HG03520 (cell line): Measurements from ENCODE around the gene COL9A1.
"Not testable (repeated sequence)": the region's sequence is repeated elsewhere in the genome, so short reads cannot be mapped to it uniquely, and the experiment has no call there.

Source experiments
- ATAC-seq: cut with Tn5 transposase; IDR thresholded peaks from one replicate; pipeline ENCODE4 v1.9.1; 2021; ENCODE audit warnings: mild to moderate bottlenecking, moderate library complexity; ENCODE audit not compliant: unreplicated experiment

COL9A1 gene

DNA sequence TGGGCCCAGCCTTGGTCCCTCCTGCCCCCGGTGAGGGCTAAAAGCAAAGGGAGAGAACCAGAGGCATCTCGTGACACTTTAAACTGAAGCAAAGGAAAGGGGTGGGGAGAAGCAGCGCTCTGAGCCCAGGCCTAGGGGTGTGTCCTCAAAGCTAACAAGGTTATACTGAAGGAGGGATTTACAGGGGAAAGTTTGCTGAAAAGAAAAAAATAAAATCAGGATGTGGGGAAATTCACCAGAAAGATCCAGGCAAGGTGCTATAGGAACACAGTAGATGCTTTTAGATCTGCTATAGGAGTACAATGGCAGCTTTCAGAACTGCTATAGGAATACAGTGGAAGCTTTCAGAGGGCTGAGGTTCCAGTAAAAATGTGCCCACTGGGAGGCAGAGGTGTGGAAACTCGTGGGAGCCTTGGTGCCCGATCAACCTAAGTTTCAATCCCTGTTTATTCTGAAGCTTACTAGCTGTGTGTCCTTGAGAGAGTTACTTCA lies at the start of gene COL9A1:
TSS of gene COL9A1 (minus strand) at position 51 of the 492 bp plus-strand sequence. CDS start 160 bp downstream, outside the sequence.
- no peak for ATAC-seq

DNA sequence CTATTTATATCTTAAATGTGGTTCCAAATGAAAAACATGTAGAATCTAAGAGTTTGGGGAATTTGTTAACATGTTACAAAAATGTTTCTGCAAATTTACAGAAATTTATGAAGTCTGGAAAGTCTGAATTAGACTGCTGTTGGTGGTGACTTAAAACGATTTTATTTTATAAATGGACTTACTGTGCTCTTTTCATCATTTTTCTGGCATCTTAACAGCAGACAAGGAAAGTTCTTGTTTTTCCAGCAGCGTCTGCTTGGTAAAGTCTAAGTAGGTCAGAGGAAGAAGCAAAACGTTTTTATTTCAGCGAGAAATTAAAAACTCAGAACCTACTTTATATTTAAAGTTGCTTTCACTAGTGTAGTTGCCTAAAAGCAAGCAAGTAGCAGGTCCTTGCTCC lies 48.6 kb upstream of the COL9A1 start:
- no peak for ATAC-seq

DNA sequence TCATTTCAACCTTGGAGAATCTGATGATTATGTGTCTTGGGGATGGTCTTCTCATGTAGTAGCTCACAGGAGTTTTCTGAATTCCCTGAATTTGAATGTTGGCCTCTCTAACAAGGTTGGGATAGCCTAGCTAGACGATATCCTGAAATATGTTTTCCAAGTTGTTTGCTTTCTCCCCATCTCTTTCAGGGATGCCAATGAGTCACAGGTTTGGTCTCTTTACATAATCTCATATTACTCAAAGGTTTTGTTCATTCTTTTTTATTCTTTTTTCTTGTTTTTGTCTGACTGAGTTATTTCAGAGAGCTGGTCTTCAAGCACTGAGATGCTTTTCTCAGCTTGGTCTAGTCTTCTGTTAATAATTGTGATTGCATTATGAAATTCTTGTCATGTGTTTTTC lies 42.7 kb upstream of the COL9A1 start:
- ATAC-seq: no peak

DNA sequence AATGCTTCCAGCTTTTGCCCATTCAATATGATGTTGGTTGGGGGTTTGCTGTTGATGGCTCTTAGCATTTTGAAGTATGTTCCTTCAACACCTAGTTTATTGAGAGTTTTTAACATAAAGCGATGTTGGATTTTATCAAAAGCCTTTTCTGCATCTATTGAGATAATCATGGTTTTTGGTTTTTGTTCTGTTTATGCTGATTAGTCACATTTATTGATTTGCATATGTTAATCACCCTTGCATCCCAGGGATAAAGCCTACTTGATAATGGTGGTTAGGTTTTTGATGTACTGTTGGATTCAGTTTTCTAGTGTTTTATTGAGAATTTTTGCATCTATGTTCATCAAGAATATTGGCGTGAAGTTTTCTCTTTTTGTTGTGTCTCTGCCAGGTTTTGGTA lies 40.4 kb upstream of the COL9A1 start:
- ATAC-seq: no peak

DNA sequence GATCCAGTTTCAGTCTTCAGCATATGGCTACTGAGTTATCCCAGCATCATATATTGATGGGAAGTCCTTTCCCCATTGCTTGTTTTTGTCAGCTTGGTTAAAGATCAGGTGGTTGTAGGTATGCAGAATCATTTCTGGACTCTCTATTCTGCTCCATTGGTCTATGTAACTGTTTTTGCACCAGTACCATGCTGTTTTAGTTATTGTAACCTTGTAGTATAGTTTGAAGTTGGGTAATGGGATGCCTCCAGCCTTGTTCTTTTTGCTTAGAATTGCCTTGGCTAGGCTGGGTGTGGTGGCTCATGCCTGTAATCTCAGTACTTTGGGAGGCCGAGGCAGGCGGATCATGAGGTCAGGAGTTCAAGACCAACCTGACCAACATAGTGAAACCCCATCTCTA lies 36.9 kb upstream of the COL9A1 start:
- ATAC-seq: not testable (repeated sequence)

DNA sequence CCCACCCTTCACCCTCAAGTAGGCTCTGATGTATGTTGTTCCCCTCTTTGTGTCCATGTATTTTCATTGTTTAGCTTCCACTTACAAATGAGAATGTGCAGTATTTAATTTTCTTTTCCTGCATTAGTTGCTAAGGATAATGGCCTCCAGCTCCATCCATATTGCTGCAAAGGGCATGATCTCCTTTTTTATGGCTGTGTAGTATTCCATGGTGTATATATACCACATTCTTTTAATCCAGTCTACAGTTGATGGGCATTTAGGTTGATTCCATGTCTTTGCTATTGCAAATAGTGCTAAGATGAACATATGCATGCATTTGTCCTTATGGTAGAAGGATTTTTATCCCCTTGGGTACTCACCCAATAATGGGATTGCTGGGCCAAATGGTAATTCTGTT lies 35.9 kb upstream of the COL9A1 start:
- ATAC-seq: no peak

DNA sequence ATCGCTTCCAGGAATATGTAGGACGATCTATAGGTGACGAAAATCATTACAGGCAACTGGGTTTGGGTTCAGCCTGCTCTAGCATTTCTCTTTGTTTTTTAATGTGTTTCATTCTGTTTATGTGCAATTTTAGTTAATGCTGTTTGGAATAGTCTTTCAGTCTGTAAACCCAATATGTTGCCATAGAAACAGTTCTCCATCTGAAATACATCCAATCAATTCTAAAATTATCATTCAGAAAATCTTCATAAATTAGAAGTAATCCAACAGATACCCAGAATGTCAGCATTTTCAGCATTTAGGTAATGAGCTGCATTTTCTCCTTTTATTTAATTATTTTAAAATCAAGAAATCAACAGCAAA lies 34.8 kb upstream of the COL9A1 start:
- no peak for ATAC-seq

DNA sequence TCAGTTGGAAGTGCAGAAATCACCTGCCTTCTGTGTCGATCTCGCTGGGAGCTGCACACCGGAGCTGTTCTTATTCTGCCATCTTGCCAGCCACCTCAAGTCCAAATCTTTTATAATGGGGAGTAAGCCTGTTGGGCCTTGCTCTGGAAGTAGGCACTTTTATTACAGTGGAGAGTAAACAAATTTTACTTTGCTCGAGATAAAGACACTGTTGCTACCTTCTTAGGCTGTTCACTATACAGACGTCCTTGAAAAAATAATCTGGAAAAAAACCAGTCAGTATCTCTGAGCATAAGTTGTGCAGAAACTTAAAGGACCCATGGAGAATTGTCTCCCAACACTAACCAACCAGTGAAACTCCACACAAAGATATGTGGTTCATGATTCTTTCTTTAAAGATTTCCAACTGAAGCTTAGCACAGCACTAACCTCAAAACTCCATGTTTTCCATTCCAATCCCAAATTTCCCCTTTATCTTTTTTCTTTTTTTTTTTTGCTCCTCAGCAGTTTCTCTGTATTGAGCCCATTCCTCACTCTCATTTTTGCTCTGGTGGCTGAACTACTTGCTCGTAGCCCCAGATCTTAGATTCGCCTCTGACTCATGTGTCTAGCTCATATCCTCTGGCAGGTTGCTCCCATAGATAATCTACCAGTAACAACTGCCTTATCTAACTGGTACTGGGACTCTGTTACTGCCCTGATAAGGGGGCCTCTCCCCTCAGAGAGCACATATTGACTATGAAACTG lies 34.3 kb upstream of the COL9A1 start:
- no peak for ATAC-seq

DNA sequence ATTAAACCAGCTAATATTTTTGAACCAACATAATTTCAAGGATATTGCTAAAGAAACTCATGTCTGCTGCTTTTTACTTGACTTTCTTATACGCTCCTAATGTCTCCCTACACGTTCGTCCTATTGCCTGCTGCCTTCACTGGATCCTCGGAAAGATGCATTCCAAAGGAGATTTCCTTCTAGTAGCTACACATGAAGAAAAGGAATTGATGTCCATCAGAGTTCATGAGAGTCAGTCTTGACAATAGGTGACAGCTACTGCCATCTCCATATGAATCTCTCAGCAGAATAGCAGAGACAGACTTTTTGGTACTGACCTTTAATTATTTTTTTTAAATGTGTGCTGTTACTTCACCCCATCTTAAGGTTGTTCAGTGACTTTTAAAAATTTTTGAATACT lies 24.2 kb upstream of the COL9A1 start:
- ATAC-seq: no peak

DNA sequence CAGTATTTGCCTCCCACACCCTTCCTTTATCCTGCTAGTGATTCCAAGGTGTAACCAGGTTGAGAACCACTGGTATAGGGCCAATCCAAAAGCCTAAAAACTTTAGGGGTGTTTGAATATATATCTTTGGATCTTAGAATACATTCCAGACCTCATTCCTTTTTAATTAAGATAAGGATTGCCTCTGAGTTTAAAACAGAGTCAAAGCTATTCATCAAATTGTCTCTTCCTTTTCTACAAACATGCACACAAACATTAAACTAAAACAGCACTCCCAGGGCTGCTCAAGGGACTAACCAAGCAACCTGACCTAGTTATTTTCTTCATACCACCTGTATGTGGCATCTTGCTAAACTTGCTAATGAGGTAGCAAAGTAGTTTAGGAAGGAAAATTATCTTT lies 22.1 kb upstream of the COL9A1 start:
- ATAC-seq: no peak

DNA sequence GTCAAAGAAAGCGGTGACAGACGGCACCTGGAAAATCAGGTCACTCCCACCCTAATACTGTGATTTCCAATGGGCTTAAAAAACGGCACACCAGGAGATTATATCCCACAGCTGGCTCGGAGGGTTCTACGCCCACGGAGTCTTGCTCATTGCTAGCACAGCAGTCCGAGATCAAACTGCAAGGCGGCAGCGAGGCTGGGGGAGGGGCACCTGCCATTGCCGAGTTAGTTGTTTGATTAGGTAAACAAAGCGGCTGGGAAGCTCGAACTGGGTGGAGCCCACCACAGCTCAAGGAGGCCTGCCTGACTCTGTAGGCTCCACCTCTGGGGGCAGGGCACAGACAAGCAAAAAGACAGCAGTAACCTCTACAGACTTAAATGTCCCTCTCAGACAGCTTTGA lies 14.9 kb upstream of the COL9A1 start:
- ATAC-seq: not testable (repeated sequence)

DNA sequence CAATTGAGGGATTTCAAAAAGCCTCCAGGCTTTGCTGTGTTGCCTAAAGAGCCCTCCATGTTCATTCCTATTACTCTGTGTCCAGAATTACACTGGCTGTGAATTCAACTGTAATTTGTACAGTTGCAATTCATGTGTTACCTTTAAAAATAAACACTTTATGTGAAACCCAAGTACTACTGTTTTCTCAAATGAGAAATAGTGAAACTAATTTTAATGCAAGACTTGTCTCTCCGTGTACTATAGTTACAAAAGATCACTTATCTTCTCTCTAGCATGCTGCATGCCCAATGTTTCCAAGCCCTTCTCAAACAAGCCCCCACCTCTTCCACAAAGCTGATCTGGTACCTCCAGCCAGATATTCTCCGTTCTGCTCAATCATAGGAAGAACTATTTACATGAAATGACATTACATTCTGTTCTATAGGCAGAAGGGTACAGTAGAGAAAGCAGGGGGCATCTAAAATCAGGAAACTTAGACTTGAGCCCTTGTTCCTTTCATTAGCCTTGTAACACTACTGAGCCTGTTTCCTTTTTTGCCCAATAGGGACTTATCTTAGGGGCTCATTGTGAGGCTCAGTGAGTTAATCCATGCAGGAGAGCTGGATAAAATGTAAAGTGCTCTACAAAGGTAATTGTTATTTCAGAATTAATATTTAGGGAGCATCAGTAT lies 12.3 kb upstream of the COL9A1 start:
- peak; percentile 56 for ATAC-seq

DNA sequence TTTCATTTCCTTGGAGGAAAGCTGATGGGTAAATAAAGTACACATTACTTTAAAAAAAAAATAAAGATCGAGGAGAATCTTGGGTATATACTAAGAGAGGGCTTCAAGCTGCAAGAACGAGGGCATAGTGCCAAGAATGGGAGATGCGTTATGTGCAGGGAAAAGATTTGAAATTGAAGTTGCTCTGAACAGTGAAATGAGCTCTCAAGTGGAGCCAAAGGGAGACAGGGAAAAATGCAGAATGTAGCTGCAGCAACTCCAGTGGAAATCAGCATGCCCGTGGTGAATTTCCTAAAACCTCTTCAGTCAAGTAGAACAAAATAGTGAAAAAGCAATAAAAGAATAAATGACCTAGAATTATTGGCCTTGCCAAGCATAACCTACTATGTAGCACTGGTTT lies 11.4 kb upstream of the COL9A1 start:
- no peak for ATAC-seq

DNA sequence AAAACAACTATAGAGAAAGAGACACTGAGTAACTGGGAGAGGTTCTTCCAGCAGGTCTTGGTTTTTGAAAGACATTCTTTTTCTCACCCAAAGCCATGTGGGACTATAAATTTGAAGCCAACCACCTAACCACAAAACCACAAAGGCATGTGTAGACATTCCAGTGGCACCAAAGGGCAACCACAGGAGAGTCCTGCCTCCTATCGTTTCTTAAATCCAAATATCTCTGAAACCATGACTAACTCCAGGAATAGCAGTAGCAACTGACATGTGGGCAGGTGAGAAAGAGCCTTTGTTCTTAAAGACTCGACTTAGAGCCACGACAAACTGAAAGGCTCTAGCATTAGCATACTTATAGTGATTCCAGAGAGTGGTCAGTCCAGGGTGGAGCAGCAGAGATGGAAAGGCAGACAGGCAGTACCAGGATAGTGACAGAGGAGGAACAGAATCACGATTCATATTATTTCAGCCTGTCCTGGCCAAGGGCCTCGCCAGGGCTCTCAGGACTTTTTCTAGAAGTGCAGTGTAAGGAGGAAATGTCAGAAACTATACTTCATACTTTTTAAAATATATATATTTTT lies 9.4 kb upstream of the COL9A1 start:
- ATAC-seq: no peak

DNA sequence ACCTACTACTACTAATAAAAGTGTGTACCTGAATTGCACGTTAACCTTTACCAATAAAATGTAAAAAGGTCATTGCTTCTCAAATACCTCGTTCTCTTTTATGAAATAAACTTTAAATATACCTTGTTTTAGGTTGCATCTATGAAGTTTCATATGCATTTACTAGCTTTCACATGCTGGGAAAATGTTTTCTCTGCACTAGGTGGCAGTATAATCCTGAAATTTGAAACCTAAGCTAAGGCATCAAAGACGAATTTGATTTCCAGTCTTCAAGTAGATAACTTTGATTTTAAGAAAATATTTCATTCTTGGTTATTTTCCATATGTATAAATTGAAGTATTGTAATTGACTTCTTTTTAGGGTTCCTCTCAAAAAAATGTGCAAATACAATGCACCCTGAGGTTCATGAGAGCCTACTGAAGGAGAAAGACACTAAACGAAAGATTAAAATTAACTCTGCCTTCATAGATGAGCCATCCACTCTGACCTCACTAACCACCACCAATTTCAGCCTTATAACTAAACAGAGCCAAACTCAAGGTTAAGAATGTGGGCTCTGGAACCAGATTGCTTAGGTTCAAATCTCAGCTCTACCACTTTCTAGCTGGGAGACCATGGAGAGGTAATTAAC lies 7.3 kb upstream of the COL9A1 start:
- no peak for ATAC-seq

DNA sequence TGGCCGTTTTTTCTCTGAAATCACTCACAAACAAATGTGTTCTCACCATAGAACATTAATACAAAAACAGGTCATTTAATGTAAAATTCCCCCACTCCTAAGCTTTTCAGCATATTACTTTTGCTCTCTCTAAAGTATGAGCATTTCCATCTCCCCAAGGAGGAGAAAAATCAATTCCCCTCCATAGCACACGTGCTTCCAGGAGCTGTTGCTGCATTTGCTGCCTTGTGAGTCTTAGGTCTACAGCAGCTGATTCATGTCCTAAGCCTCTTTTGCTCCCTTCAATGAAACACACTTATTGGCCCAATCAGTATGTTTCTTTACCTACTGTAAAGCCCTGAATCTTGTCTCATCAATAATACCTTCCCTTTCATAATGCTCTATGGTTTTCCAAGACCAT lies 6.4 kb upstream of the COL9A1 start:
- no peak for ATAC-seq

DNA sequence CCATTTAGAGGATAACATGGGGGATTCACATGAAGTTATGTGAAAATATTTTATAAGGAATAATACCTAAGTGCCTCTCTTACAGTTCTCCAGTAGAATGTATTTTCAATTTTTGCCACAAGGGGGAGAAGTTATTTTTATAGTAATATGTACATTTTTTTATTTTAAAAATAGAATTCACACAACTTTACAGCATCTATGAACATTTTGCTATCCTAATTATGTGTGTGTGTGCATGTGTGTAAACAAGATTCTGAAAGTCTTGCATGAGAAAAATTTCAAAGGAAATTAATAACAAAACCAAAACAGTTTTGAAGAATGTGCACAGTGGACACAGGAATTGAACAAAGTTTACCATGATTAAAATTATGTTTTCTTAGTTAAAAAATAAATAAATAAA lies 5.3 kb upstream of the COL9A1 start:
- ATAC-seq: not testable (repeated sequence)

DNA sequence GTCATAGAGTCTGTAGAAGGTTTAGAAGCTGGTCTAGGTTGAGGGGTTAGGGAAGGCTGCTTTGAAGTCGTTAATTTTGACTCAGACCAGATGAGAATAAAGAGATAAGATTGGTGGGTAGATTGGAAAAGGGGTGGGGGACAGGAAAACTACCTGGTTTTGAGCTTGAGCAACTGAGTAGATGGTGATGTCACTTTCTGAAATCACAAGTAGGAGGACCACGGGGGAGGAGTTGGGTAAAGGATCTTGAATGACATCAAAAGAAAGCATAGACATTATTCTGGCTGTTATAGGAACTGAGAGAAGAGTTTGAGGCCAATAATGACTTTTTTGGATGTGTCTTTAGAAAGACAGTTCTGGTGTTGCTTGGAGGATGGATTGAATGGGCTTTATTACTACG lies 4.1 kb upstream of the COL9A1 start:
- ATAC-seq: no peak

DNA sequence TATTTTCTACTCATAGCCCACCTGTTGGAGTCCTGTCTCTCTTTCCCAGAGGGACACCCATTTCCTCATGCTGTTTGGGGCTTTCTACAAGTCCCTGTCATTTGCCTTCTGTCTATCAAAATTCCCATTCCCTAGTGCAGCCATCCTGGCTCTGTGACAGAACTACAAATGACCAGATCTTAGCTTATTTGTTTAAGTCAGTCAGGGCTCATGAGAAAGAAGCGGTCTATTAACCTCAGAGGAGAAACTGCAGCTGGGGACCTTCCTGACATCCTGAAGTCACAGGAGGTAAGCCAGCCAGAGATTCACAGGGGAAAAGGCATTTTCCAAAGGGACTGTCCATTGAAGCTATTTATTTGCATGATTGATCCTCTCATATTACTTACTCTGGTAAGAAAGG lies 1.7 kb upstream of the COL9A1 start:
- ATAC-seq: no peak

DNA sequence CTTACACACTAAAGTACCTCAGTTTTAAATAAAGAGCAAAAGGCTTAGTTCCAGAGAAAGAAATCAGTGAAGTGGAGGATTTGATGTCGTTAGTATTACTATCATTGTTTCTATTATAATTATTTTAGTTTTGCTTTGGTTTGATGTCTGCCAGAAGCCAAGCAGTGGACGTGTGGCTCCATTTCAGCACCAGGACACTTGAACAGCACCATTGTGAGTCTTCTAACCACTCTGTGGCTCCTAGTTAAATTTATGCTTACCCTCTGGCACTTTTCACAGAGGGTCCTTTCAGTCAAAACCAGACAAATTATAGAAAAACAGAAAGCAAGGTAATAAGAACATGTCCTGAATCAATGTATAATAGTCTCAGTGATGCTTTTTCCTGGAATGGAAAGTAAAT lies 3.4 kb downstream of the COL9A1 start:
- no peak for ATAC-seq

DNA sequence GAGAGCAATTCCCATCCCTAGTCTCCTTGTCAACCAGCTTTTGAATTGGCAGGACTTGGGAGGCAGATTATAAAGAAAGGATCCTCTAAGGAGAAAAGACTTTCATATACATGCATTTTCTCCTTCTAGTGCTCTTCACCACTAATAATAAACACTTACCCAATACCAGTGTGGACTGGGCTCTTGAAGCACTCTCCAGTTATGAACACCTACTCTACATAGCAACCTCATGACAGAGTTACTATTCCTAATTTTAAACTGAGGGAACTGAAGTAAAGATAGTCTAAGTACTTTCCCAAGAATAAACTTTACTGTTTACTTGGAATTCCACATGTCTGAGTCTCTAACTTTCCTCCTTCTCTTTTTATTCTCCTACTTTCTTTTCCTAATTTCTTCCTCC lies 4.8 kb downstream of the COL9A1 start:
- ATAC-seq: no peak

DNA sequence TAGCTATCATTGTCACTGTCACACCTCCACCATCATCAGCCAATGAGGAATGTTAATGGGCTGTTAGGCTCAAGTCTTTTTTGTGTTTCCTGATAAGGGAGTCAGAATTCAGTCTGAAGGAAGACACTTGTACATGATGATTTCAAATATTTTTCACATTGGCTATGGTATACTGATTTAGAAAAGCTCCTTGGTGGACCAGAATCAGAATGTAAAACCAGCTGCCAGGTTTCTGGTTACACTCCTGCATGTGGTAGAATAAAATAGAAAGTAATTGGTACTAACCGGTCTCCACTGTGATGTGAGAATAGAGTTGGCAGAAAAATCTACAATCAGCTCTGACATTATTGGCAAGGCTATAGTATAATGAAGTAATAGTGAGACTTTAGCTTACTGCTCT lies 10.7 kb downstream of the COL9A1 start:
- no peak for ATAC-seq
